ENCODE measurements around the gene DEFB132. TPM values are rescaled to one million over a fixed set of nuclear protein-coding genes. Genes with fewer than 3 reads are reported as not detected.

DEFB132 gene
- total RNA-seq, 2 experiments from 2014 or later: not detected

DNA sequence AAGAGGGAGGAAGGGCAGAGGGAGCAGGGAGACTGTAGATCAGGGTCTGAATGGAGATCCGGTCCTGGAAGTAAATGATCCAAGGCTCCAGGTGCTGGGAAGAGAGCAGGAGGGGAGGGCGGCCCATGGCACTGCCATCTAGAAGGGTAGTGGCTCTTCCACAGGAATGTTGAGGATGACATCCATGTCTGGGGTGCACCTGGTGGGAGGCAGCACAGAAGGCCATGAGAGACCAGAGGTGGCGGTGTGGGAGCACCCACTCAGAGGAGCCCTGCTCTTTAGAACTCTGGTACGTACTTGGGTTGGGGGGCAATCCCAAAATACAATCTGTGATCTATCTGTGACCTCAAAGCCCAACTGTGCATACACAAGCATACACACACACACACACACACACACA, 13.5 kb downstream of the DEFB132 start:
- H3K4me1 ChIP-seq (ENCODE audit: insufficient read depth, low read length, poor library complexity, severe bottlenecking): peaks cover 5% of the 10 kb centered on the region
- CTCF ChIA-PET (ENCODE audit: unreplicated experiment): no interaction called here
- POLR2A ChIA-PET: interaction anchor here (0.5 kb wide), 1 partner anchor 31 kb away, joined by 3 read pairs; no protein-coding TSS in a partner anchor
- BruUV-seq (replicated peaks): no TSS peak
- H2AFZ ChIP-seq (ENCODE audit: low read length): no peak overlapping the region
- TF ChIP-seq, protein P1, sequence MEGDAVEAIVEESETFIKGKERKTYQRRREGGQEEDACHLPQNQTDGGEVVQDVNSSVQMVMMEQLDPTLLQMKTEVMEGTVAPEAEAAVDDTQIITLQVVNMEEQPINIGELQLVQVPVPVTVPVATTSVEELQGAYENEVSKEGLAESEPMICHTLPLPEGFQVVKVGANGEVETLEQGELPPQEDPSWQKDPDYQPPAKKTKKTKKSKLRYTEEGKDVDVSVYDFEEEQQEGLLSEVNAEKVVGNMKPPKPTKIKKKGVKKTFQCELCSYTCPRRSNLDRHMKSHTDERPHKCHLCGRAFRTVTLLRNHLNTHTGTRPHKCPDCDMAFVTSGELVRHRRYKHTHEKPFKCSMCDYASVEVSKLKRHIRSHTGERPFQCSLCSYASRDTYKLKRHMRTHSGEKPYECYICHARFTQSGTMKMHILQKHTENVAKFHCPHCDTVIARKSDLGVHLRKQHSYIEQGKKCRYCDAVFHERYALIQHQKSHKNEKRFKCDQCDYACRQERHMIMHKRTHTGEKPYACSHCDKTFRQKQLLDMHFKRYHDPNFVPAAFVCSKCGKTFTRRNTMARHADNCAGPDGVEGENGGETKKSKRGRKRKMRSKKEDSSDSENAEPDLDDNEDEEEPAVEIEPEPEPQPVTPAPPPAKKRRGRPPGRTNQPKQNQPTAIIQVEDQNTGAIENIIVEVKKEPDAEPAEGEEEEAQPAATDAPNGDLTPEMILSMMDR (conservative IDR thresholded peaks at IDR 0.05; ENCODE audit: low read length): no peak
- no peak for TF ChIP-seq EZH2phosphoT487 (IDR thresholded peaks at IDR 0.05; ENCODE audit: borderline replicate concordance, low read depth, low read length)
- no peak for DNase-seq (ENCODE audit: low spot score)
- no peaks in the 10 kb centered on the region for H3K9me2 ChIP-seq (ENCODE audit: insufficient read depth, low read length)
- no peaks in the 10 kb centered on the region for H3K9me3 ChIP-seq (ENCODE audit: low read length)
- H3K4me3 ChIP-seq (ENCODE audit: low read depth, low read length, poor library complexity, severe bottlenecking): no peak overlapping the region
- intact Hi-C loops (cut with micrococcal nuclease; ENCODE audit: unreplicated experiment): no loop called here
- no peaks in the 10 kb centered on the region for H4K20me1 ChIP-seq (ENCODE audit: insufficient read depth, low read length)
- H3K4me2 ChIP-seq (ENCODE audit: low read length): no peak overlapping the region
- no peak overlapping the region for H3K27ac ChIP-seq (ENCODE audit: low read depth, low read length, poor library complexity, severe bottlenecking)
- no peaks in the 10 kb centered on the region for H3K79me2 ChIP-seq (ENCODE audit: insufficient read depth, low read depth, low read length)
- 0 out of 2 replicates have a peak, but pooled peaks cover 2% of the 10 kb centered on the region for H3K36me3 ChIP-seq (ENCODE audit: insufficient read depth, low read length)

DNA sequence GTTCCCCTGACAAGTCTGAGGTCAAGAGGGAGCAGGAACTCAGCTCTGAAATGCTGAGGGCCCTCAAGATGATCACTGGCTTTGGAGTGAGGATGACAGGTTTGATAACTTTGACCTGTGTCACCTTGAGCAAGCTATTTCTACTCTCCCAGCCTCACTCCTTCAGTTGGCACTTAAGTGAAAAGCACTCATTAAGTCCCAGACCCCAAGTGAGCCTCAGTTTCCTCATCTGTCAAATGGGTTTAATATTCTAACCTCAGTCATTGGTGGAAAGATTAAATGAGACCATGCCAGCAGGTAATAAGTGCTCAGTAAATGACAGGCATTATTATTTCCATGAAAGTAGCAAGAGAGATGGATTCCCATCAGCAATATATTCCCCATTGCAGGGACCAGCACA, 14.0 kb downstream of the DEFB132 start:
- TF ChIP-seq, protein P1 (conservative IDR thresholded peaks at IDR 0.05; ENCODE audit: low read length): no peak
- no peak for TF ChIP-seq EZH2phosphoT487 (IDR thresholded peaks at IDR 0.05; ENCODE audit: borderline replicate concordance, low read depth, low read length)
- no TSS peak for BruUV-seq (replicated peaks)
- Histone ChIP-seq H3K4me3 (ENCODE audit: low read depth, low read length, poor library complexity, severe bottlenecking) (no peak overlapping the region), H3K27ac (ENCODE audit: low read depth, low read length, poor library complexity, severe bottlenecking) (no peak overlapping the region), H3K79me2 (ENCODE audit: insufficient read depth, low read depth, low read length) (no peaks in the 10 kb centered on the region), H3K9me3 (ENCODE audit: low read length) (no peaks in the 10 kb centered on the region), H2AFZ (ENCODE audit: low read length) (no peak overlapping the region), H4K20me1 (ENCODE audit: insufficient read depth, low read length) (no peaks in the 10 kb centered on the region), H3K4me1 (ENCODE audit: insufficient read depth, low read length, poor library complexity, severe bottlenecking) (peaks cover 3% of the 10 kb centered on the region), H3K4me2 (ENCODE audit: low read length) (no peak overlapping the region), H3K36me3 (ENCODE audit: insufficient read depth, low read length) (peaks cover 6% of the 10 kb centered on the region; the same call in 1 of the 2 replicates), H3K9me2 (ENCODE audit: insufficient read depth, low read length) (no peaks in the 10 kb centered on the region)
- DNase-seq (ENCODE audit: low spot score): no peak
- intact Hi-C loops (cut with micrococcal nuclease; ENCODE audit: unreplicated experiment): no loop called here
- POLR2A ChIA-PET: no interaction called here
- CTCF ChIA-PET (ENCODE audit: unreplicated experiment): no interaction called here

DNA sequence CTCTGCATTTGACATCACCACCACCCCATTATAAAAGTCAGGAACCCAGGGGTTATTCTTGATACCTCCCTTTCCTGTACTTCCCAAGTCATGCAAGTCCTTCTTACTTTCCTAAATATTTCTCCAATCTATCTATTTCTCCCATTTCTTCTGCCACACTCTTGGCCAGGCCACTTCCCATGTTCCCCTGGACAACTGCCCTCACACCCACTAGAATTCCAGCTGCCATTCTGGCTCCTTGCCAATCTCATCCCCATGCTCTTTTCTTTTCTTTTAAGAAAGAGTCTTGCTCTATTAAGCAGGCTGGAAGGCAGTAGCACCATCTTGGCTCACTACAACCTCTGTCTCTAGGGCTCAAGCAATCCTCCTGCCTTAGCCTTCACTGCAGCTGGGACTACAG, 15.2 kb downstream of the DEFB132 start:
- ChIA-PET CTCF (ENCODE audit: unreplicated experiment) (no interaction called here), POLR2A (no interaction called here)
- no peaks in the 10 kb centered on the region for H3K4me1 ChIP-seq (ENCODE audit: insufficient read depth, low read length, poor library complexity, severe bottlenecking)
- no peak overlapping the region for H3K27ac ChIP-seq (ENCODE audit: low read depth, low read length, poor library complexity, severe bottlenecking)
- DNase-seq (ENCODE audit: low spot score): no peak
- no TSS peak for BruUV-seq (replicated peaks)
- H4K20me1 ChIP-seq (ENCODE audit: insufficient read depth, low read length): no peaks in the 10 kb centered on the region
- H3K9me3 ChIP-seq (ENCODE audit: low read length): no peaks in the 10 kb centered on the region
- no peaks in the 10 kb centered on the region for H3K9me2 ChIP-seq (ENCODE audit: insufficient read depth, low read length)
- intact Hi-C loops (cut with micrococcal nuclease; ENCODE audit: unreplicated experiment): no loop called here
- TF ChIP-seq, protein P1 (conservative IDR thresholded peaks at IDR 0.05; ENCODE audit: low read length): no peak
- TF ChIP-seq EZH2phosphoT487 (IDR thresholded peaks at IDR 0.05; ENCODE audit: borderline replicate concordance, low read depth, low read length): no peak
- no peak overlapping the region for H3K4me2 ChIP-seq (ENCODE audit: low read length)
- H3K79me2 ChIP-seq (ENCODE audit: insufficient read depth, low read depth, low read length): no peaks in the 10 kb centered on the region
- H2AFZ ChIP-seq (ENCODE audit: low read length): no peak overlapping the region
- peaks cover 11% of the 10 kb centered on the region; the same call in 1 of the 2 replicates for H3K36me3 ChIP-seq (ENCODE audit: insufficient read depth, low read length)
- H3K4me3 ChIP-seq (ENCODE audit: low read depth, low read length, poor library complexity, severe bottlenecking): no peak overlapping the region

All from OCI-LY7 (cell line).